Gastrocnemius medialis (tissue), 4 donors: ENCODE measurements around the gene PSMB8. TPM values are rescaled to one million over a fixed set of nuclear protein-coding genes. Genes with fewer than 3 reads are reported as not detected.

Source experiments
- ATAC-seq, 2 donors: fragments of 150-250 bp; one replicate each; pipeline ENCODE4 v1.9.1; 2016
- DNase-seq, 2 donors: peaks; one replicate each; pipeline ENCODE4 v3.0.0-alpha.2; 2019
- H3K27ac ChIP-seq, 4 donors: fragments of 200-600 bp; sonication (generic); 1 replicate in 1 of 4; 2 replicates in 3 of 4; pipeline ENCODE4 v1.5.1; 2016 to 2018; ENCODE audit warnings: mild to moderate bottlenecking in 2 of 4, moderate library complexity in 1 of 4
- H3K27me3 ChIP-seq, 3 donors: fragments of 200-600 bp; sonication (generic) in 2 of 3; 1 replicate in 1 of 3; 2 replicates in 2 of 3; pipeline versions ENCODE4 v1.5.1 to v1.6.0; 2016 to 2019; ENCODE audit warnings: mild to moderate bottlenecking in 1 of 3, moderate library complexity in 1 of 3
- H3K36me3 ChIP-seq, 2 donors: fragments of 200-600 bp; sonication (generic) in 1 of 2; one replicate each; pipeline ENCODE4 v1.5.1; 2017 to 2018
- H3K4me1 ChIP-seq, 2 donors: fragments of 200-600 bp; sonication (generic) in 1 of 2; one replicate each; pipeline ENCODE4 v1.5.1; 2016 to 2017; ENCODE audit warnings: mild to moderate bottlenecking in 2 of 2
- H3K4me3 ChIP-seq, 4 donors: fragments of 200-600 bp; sonication (generic) in 3 of 4; 1 replicate in 1 of 4; 2 replicates in 3 of 4; pipeline ENCODE4 v1.5.1; 2016 to 2019; ENCODE audit warnings: mild to moderate bottlenecking in 2 of 4
- H3K9me3 ChIP-seq, 3 donors: fragments of 200-600 bp; sonication (generic) in 2 of 3; 1 replicate in 1 of 3; 2 replicates in 2 of 3; pipeline ENCODE4 v1.5.1; 2016 to 2019
- POLR2A ChIP-seq, 2 donors: fragments of 450-650 bp; IDR thresholded peaks; one replicate each; pipeline ENCODE4 v1.6.1; 2017; ENCODE audit warnings: antibody characterized with exemption in 2 of 2, mild to moderate bottlenecking in 2 of 2, moderate library complexity in 2 of 2
- in situ Hi-C, 4 donors: fragments of 200-750 bp; cut with MboI; loops; one replicate each; pipeline versions ENCODE4 v1.15.0 to v1.8.0; 2017; ENCODE audit warnings: low sequenced_read_pairs in 4 of 4
- intact Hi-C: fragments of 100-400 bp; cut with DNase I; formaldehyde crosslinking; loops from one replicate; pipeline ENCODE4 v1.15.1; 2023; ENCODE audit warnings: low total_unique reads
- total RNA-seq, 4 donors: library from RNA; depleted of rRNA; stranded (reverse); fragments of >200 nt; gene quantifications; one replicate each; pipeline versions ENCODE4 v1.1.0 to v1.2.3, GENCODE V29; 2016
- TF ChIP-seq, protein P1 (sequence below), 5 experiments: fragments of 450-650 bp in 3 of 5; fragments of 200-600 bp in 2 of 5; sonication (generic) in 2 of 5; IDR thresholded peaks in 4 of 5; conservative IDR thresholded peaks in 1 of 5; 1 replicate in 4 of 5; 2 replicates in 1 of 5; pipeline ENCODE4 v1.5.1; 2016 to 2019; ENCODE audit warnings: antibody characterized with exemption in 5 of 5, mild to moderate bottlenecking in 3 of 5, moderate library complexity in 3 of 5

The PSMB8 gene
- total RNA-seq, 4 donors from 2014 or later, result 7.0 to 20.2 (median 9.2) TPM

DNA sequence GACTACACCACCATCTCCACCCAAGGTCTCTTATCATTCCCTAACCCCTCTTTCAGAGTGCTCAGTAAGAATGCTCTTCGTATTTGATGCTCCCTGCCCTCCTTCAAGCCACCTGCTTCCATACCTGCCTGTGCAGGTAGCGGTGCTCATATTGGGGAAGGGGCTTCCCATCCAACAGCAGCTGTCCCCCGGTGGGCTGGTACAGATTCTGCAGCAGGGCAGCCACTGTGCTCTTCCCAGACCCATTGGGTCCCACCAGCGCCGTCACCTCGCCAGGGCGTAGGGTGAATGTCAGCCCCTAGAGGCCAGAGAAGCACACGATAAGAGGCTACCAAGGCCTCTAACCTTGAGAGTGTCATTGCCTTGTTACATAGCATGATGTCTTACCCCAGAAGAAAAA is 3.9 kb upstream of the PSMB8 start:
- no peak overlapping the region for H3K4me3 ChIP-seq
- no peak for ATAC-seq
- peaks cover 15 to 16% of the 10 kb centered on the region in 2 donors for H3K4me1 ChIP-seq
- intact Hi-C loops, result no loop called here
- TF ChIP-seq, protein P1, sequence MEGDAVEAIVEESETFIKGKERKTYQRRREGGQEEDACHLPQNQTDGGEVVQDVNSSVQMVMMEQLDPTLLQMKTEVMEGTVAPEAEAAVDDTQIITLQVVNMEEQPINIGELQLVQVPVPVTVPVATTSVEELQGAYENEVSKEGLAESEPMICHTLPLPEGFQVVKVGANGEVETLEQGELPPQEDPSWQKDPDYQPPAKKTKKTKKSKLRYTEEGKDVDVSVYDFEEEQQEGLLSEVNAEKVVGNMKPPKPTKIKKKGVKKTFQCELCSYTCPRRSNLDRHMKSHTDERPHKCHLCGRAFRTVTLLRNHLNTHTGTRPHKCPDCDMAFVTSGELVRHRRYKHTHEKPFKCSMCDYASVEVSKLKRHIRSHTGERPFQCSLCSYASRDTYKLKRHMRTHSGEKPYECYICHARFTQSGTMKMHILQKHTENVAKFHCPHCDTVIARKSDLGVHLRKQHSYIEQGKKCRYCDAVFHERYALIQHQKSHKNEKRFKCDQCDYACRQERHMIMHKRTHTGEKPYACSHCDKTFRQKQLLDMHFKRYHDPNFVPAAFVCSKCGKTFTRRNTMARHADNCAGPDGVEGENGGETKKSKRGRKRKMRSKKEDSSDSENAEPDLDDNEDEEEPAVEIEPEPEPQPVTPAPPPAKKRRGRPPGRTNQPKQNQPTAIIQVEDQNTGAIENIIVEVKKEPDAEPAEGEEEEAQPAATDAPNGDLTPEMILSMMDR (IDR thresholded peaks at IDR 0.05 in 4 of 5, conservative IDR thresholded peaks at IDR 0.05 in 1 of 5), result no peak
- H3K9me3 ChIP-seq, result no peaks in the 10 kb centered on the region
- no peaks in the 10 kb centered on the region for H3K27me3 ChIP-seq
- peaks cover 0 to 60% of the 10 kb centered on the region in 2 donors for H3K36me3 ChIP-seq
- in situ Hi-C loops, result no loop called here
- H3K27ac ChIP-seq, result no peak overlapping the region
- DNase-seq, result no peak

GRCh38 chr6:32847004-32847403 is 3.2 kb upstream of the PSMB8 start:
- no peak for TF ChIP-seq POLR2A (IDR thresholded peaks at IDR 0.05)
- TF ChIP-seq, protein P1 (IDR thresholded peaks at IDR 0.05 in 4 of 5, conservative IDR thresholded peaks at IDR 0.05 in 1 of 5), result no peak
- DNase-seq (no peak), ATAC-seq (no peak)
- peaks cover 10 to 13% of the 10 kb centered on the region in 2 donors for H3K4me1 ChIP-seq
- in situ Hi-C loops (no loop called here), intact Hi-C loops (no loop called here)
- H3K36me3 ChIP-seq, result peaks cover 0 to 66% of the 10 kb centered on the region in 2 donors
- H3K27me3 ChIP-seq, result no peaks in the 10 kb centered on the region
- H3K9me3 ChIP-seq, result no peaks in the 10 kb centered on the region
- H3K27ac ChIP-seq, result no peak overlapping the region
- no peak overlapping the region for H3K4me3 ChIP-seq

DNA sequence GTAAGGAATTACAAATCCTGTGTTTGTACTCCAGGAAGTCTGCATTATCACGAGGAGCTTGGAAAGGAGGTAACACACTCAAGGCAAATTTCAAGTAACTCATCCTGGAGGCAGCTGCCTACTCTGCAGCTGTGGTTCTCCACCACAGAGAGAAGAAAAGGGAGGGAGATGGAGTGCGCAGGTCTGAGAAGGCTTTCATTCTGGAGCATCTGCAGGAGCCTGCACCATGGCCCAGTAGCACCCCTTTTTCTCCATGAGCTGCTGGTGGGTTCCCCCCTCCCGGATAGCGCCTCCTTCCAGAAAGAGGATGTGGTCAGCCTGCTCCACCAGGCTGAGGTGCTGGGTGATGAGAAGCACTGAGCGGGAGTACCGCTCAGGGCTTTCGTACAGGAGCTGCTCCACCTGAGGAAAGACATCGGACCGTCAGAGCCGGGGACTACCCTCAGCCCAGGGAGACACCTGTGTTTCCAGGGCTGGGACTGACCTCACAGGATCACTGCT is 1.6 kb upstream of the PSMB8 start:
- TF ChIP-seq POLR2A (IDR thresholded peaks at IDR 0.05), result no peak
- TF ChIP-seq, protein P1 (IDR thresholded peaks at IDR 0.05 in 4 of 5, conservative IDR thresholded peaks at IDR 0.05 in 1 of 5), result no peak
- Histone ChIP-seq H3K4me3 (peak overlapping the region; percentile 66 to 91 (median 72)), H3K27me3 (no peaks in the 10 kb centered on the region), H3K4me1 (peaks cover 4 to 10% of the 10 kb centered on the region in 2 donors), H3K36me3 (peaks cover 0 to 59% of the 10 kb centered on the region in 2 donors), H3K9me3 (no peaks in the 10 kb centered on the region), H3K27ac (peak overlapping the region in 3 of 4 donors; percentile 91 to 92 (median 91))
- in situ Hi-C loops (no loop called here), intact Hi-C loops (loop anchor here (2.0 kb wide), 1 partner anchor 669 kb away; the partner anchor contains the start of gene AGPAT1)
- ATAC-seq (no peak), DNase-seq (no peak)

DNA sequence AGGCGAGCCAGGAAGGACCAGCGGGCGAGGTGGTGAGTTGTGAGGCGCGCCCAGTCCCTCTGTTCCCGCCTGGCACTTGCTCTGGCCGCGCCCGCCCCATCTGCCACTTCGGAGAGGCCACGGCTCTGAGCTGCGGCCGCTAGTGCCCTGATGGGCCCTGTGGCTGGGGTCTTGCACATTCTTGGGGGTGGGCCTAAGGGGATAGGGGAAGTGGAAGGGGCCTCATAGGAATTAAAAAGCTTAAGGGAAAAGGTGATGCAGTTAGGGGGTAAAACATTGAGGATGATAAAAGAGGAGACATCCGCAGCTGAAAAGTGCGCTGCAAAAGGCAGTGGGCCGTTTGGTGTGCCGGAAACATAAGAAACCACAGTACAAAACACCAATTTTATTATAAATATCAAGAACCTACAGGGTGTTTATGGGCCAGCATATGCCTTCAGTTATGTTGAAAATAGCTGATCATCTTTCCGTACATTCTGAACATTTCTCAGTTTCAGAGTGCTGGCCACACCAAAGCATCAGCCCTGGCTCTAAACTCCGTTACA is 1.1 kb upstream of the PSMB8 start:
- Histone ChIP-seq H3K4me1 (peaks cover 4 to 10% of the 10 kb centered on the region in 2 donors), H3K36me3 (peaks cover 0 to 53% of the 10 kb centered on the region in 2 donors), H3K4me3 (peak overlapping the region; percentile 66 to 91 (median 72)), H3K9me3 (no peaks in the 10 kb centered on the region), H3K27ac (peak overlapping the region; percentile 82 to 92 (median 91)), H3K27me3 (no peaks in the 10 kb centered on the region)
- DNase-seq (no peak), ATAC-seq (no peak)
- in situ Hi-C loops (no loop called here), intact Hi-C loops (loop anchor here (1.0 to 2.0 kb wide), 2 partner anchors 8 to 668 kb away; partner anchors contain the start of genes AGPAT1 and TAP1)
- TF ChIP-seq POLR2A (IDR thresholded peaks at IDR 0.05), result no peak
- TF ChIP-seq, protein P1 (IDR thresholded peaks at IDR 0.05 in 4 of 5, conservative IDR thresholded peaks at IDR 0.05 in 1 of 5), result no peak
